Measurements from ENCODE around the gene ARHGEF38.
A peak's percentile ranks its signal among the peaks of the same experiment; 100 is the strongest.

The ARHGEF38 gene, protein sequence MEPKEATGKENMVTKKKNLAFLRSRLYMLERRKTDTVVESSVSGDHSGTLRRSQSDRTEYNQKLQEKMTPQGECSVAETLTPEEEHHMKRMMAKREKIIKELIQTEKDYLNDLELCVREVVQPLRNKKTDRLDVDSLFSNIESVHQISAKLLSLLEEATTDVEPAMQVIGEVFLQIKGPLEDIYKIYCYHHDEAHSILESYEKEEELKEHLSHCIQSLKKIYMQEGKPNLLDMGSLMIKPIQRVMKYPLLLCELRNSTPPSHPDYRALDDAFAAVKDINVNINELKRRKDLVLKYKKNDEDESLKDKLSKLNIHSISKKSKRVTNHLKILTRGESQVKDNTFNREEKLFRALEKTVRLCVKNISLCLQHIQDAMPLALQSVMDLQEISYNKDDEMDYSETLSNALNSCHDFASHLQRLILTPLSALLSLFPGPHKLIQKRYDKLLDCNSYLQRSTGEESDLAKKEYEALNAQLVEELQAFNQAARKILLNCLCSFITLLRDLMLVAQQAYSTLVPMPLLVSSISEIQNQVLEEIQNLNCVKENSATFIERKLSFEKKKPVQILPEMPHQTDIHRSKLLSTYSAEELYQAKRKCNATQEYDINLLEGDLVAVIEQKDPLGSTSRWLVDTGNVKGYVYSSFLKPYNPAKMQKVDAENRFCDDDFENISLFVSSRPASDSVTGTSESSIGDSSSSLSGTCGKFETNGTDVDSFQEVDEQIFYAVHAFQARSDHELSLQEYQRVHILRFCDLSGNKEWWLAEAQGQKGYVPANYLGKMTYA

GRCh38 chr4:105551965-105552746 is at the start of gene ARHGEF38:
Gene ARHGEF38, plus strand, starts transcription at chr4:105552620. Its CDS starts 146 bp downstream, at chr4:105552766.
- DNase-seq = peak; percentile 15

DNA sequence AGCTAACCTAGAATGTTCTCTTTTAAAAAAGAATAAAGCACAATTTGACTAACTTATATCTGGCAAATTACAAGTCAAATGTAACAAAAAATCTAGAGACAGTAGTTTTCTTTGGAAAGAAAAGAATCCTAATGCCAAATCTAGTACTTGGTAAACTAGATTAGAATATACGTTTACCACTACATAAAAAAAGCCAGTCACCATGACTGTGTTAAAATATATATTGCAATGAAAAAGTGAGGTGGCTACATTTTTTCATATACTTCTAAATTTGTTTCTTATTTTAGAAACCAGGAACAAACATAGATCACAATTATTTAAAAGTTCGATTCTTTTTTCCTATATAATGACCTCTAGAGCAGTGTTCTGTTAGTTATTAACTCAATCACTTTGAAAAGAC is 48.9 kb upstream of the ARHGEF38 start:
- DNase-seq = no peak

- no peak for DNase-seq
These were observed 47.7 kb upstream of the ARHGEF38 start for GRCh38 chr4:105504744-105505143.

DNA sequence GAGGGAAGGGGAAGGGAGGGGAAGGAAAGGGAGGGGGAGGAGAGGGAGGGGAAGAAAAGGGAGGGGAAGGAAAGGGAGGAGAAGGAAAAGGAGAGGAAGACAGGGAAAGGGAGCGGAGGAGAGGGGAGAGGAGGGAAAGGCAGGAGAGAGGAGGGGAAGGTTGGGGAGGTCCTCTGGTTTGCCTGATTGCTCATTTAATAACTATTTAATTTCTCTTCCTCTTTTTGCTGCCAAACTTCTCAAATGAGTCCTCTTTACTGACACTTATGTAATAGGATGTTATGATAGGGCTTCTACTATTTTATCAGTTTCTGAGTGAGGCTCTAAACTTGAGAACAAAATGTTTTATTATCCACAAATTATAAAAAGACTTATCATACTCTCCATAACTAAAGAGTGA is 43.1 kb upstream of the ARHGEF38 start:
- no peak for DNase-seq

GRCh38 chr4:105509714-105510113 is 42.7 kb upstream of the ARHGEF38 start:
- no peak for DNase-seq

- no peak for DNase-seq
These were observed 42.2 kb upstream of the ARHGEF38 start for GRCh38 chr4:105510245-105510644.

DNA sequence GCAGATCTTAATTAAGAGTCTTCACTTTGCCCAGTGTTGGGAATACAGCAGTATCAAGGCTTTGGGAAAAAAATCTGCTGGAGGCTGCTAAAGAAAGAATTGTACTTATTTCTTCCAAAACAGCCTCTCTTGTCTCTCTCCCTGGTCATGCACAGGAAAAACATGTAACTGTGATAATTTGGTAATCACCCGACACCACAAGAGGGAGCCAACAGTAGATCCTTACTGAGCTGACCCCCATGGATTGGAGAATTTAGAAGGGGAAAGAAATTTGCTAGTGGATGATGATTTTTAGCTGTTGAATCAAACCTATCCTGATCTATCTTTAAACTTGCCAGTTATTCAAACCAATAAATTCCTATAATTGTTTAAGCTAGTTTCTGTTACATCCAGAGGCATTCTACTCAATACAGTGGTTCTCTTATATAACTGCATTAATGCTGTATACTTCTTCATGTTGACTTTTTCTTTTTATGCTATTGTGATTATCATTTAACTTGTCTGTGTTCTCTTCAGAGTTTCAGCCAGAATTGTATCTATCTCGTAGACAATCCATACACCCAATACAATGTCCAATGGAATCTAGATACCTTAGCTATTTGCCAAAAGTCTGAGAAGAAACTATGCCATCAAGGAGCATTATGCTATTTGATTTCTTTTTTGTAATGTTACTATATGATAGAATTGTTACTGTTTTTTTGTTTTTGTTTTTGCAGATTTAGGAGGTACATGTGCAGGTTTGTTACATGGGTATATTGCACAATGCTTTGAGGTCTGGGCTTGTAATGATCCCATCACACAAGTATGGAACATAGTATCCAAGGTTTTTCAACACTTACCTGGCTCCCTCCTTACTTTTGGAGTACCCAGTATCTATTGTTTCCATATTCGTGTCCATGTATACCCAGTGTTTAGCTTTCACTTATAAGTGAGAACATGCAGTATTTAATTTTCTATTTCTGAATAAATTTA is 31.3 kb upstream of the ARHGEF38 start:
- DNase-seq = peak; percentile 71

- DNase-seq = no peak
These were observed 25.8 kb upstream of the ARHGEF38 start for GRCh38 chr4:105526656-105527055.

DNA sequence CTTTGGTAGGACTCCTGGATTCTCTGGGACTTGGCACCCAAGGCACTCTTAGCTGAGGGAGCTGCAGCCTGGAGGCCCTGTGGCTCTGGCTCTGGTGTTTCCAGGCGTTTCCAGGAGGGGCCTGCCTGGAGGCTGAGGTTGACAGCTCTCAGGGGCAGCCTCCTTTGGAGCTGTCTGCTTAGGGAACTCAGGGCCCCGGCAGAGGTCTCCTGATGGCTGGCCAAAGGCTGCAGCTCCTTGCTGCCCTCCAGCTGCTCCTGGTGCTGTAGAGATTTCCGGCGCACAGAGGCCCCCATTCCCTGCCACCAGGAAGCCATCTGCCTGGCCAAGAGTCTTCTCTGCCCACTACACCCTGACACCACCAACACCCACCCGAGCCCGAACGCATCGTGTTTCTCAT is 25.3 kb upstream of the ARHGEF38 start:
- no peak for DNase-seq

GRCh38 chr4:105536601-105537000 is 15.8 kb upstream of the ARHGEF38 start:
- DNase-seq = no peak

DNA sequence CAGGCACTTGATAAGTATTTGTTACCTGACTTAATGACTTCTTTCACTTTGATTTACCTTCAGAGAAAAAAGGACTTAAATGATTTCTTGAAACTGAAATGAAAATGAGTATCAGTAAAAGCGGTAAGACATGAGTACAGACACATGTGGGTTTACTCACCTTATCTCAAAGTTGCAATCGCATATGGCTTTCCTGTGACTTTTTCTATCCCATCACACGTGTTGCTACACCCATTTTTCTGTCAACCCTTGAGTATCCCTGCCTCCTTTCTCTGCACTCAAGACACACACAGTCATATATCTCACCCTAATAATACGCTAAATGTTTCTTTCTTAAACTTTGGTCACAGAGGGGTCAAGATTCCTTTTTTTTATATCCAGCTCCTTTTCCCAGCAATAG is 11.0 kb upstream of the ARHGEF38 start:
- DNase-seq = no peak

DNA sequence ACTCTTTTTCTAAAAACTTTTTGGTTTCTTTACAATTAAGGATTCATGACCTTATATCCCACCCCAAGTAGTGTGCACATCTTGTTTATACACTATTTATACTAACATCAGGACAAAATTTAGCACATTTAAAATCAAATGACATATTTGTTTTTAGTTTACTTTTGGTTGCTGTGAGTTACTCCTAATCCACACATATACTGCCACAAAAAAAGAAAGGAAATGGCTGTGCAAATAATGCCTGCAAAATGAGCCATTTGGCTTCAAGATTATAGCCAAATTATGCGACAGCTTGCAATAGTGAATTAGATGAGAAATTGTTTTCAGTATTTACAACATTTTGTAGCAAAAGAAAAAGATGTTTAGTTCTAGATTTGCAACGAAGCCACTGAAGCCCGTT is 10.4 kb upstream of the ARHGEF38 start:
- no peak for DNase-seq

DNA sequence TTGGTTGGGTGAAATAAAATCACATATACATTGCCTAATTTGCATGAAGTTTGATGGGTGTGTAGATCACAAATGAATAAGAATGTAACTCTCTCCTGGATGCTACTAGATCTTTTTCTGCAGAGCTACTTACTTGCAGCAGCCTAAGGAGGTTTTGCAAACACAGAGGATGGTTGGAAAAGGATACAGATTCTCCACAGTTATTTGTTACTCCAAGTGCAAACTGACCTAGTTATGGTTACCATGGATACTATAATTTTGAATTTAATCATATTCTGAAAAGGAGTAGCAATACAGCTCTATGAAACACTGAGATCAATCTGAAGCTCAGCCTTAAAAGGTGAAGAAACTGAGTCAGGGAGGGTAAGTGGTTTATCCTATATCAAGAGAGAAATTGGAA is 9.1 kb upstream of the ARHGEF38 start:
- no peak for DNase-seq

- no peak for DNase-seq
These were observed 8.5 kb upstream of the ARHGEF38 start for GRCh38 chr4:105543881-105544280.

DNA sequence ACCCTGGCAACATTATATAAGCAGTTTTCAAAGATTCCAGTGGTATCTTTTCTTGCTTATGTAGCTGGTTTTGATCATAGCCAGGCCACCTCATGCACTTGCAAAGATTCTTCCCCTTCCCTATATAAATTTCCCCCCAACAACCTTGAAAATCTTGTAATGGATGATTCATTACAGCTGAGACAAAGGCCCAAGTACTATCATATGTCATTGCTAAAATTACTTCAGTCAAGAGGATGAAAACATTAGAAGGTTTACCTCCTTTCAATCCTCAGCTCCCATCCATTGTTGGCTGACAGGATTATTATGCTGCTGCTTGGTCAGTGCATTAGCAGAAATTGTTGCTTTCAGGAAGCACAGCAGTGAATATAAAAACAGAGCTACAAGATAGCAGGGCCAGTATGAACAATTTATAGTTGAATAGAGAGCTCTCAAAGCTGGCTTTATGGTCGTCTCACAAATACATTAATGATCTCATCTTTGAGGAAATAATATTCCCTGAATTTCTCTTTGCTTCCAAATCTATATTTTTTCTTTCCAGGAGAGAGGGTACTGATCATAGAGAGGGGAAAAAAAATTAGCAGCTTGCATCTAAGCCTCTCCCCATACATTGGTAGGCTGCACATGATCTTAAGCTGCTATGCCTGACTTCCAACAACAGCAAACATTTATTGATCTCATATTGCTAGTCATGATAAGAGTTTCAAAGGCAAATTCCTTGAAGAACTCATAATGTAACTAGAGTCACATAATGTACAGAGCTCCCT is 7.7 kb upstream of the ARHGEF38 start:
- DNase-seq = no peak

- DNase-seq = no peak
These were observed 6.3 kb upstream of the ARHGEF38 start for GRCh38 chr4:105546086-105546485.

DNA sequence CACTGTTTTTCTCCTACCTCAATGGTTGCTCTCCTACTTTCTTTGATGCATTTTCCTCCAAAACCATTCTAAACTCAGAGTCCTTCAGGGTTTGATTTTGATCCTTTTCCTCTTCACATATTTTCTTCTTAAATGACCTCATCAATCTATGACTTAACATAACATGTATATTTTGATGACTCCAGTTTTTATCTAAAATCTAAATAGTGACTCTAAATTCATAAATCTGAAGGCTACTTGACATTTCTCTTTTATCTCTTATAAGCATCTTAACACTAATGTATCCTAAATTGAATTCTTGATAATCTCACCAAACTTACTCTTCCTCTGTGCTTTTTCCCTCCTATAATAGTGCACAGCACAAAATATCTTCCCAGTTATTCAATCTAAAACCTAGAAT is 4.7 kb upstream of the ARHGEF38 start:
- DNase-seq = no peak

DNA sequence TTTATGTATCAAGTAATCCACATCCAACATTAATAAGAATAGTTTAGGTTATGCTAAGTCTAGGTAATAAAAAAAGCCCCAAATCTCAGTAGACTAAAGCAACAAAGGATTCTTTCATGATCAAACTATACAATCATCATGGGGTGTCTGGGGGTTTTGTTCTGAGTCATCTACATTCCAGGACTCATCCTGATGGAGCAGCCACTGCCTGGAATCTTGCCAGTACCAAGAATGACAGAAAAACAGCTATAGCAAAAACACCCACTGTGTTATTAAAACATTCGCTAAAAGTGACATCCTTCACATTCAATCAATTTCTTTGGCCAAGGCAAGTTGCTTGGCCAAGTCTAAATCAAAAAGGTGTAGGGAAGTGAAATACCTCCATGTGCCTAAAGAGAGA is 3.9 kb upstream of the ARHGEF38 start:
- no peak for DNase-seq

DNA sequence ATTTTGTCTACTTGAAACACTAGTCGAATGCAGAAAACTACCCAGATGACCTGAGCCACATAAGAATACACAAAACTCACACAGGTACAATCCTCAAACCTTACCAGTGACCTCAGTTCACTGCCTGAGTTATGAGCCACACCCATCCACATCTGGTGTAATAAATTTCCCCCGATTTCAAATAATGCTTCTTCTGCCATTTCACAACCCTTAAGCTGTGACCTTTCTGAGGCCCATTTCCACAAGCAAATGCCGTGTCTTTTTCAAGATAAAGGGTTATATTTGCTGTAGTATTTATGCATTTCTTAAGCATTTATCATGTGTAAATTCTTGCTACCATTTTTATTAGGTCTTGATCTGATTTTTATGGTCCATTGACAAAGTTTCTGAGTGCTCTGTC is 1.8 kb upstream of the ARHGEF38 start:
- no peak for DNase-seq

GRCh38 chr4:105555409-105555808 is 3.0 kb downstream of the ARHGEF38 start:
- DNase-seq = no peak

- DNase-seq = no peak
These were observed 3.8 kb downstream of the ARHGEF38 start for GRCh38 chr4:105556206-105556605.

Measured in eye (tissue), 1 donor.